Kasumi-1 (cell line): ENCODE measurements around the gene RELT.

Experiments
- DNase-seq, 2 experiments: peaks; one replicate each; lab custom pipeline; 2025; lab: John Stamatoyannopoulos, UW

RELT gene

DNA sequence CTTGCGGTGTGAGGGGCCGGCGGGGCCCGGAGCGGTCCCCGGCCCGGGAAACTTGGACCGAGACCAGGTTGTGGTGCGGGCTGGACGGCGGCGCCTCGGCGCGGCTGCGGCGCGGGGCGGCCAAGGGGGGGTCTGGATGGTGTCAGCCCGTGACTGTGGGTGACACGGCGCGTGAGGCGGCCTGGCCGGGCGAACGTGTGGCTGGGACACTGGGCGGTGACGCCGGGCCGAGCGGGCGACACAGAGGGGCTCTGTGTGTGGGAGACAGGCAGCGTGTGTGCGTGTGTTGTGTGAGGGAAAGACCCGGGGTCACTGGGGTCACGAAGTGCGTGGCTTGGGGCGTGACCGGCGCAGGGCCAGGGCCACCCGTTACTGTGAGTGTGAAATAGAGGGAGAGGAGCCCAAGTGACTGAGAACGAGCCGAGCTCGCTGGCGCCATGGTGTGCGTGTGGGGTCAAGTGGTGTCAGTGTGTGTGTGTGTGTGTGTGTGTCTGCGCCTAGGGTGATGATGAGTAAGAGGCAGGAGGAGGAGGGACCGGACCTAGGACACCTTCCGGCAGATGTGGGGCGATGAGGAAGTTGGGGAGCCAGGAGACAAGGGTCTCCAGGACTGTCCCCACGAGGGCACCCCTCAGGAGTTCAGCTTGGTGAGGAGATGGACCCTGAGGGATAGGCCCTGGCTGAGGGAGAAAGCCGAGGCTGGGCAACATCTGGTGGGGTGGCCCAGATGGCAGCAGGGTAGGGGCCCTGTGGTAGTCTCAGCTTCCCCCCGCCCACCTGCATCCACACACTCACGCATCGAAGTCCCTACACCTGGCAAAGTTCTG, 817 bp downstream of the RELT start:
- peak; percentile 86 to 87 for DNase-seq

DNA sequence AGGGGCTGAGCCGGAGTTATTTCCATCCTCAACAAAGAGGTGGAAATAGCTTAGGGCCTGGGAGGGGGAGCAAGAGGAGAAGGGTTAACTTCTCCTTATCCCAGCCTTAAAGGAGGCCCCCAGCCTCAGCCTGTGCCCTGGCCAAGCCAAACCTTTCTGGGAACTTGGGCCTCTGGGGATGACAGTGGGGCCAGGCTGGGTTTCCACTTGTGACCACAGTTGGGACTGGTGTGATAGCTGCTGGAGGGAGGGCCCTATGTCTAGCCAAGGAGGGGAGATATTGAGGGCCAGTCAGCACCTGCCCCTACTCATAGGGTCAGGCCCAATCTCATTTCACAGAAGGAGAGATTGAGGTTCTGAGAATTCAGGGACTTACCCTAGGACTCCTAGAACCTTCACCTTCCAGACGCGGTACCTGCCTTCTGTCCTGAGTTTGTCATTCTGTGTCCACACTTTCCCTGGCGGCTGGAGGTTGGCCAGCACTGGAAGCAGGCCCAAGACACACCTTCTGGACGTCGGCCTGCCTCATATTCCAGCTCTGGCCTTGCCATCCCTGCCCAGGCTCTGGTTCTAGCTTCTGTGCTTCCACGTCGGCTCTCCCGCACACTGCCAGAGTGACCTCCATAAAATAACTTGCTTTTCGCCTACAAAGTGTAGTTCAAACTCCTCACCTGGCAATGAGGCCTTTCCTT, 3.1 kb downstream of the RELT start:
- no peak for DNase-seq

DNA sequence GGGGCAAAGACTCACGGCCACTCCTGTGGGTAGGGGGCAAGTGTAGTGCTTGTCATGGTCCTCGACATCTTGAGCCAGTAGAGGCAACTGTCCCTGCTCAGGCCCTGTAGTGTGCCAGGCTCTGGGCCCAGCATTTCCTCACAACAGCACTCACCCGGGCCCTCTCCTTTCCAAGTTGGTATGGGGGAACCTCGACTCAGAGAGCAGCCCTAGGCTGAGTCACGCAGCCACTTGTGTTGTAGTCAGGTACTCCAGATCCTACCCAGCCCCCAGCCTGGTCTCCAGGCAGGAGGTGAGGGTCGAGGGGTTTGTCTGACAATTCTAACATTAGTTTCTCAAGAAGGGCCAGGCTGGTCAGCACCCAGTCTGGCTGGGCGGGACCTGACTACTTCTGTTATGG, 4.1 kb downstream of the RELT start:
- no peak for DNase-seq

DNA sequence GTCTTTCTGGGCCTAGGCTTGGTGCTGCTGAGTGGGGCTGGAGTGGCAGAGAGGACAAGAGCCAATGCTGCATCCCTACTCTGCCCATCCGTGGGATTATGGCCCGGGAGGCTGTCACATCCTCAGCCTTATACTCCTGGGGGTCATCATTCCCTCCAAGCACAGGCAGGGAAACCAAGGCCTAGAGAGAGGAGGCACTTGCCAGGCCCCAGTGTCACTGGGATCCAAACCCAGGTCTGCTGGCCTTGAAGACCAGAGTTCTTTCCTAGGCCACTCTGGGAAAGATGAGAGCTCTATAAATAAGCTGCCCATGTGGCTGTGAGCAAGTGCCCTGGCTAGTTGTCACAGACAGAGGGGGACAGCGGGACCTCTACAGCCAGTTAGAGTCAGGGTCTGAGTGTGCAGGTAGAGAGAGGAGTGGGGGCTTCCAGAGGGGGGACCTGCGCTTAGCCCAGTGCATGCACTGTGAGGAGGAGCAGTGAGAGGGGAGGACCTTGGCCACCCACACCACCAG, 4.8 kb downstream of the RELT start:
- no peak for DNase-seq

DNA sequence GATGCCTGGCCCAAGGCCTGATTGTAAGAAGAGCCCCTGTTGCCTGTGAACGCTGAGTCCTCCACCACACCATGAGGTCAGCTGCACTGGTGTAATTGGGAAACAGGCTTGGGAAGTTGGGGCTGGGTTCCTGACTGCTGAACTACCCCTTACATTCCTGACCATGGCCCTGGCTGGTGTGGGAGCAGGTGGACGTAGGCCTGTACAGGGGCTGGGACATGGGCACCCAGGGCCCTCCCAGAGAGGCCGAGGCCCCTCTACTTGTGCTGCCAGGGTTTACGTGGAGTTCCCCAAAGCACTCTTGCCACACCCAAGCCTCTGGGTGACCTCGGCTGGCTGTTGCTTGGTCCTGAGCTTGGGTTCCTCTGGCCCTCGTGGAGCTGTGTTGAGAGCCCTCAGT, 5.4 kb downstream of the RELT start:
- no peak for DNase-seq

DNA sequence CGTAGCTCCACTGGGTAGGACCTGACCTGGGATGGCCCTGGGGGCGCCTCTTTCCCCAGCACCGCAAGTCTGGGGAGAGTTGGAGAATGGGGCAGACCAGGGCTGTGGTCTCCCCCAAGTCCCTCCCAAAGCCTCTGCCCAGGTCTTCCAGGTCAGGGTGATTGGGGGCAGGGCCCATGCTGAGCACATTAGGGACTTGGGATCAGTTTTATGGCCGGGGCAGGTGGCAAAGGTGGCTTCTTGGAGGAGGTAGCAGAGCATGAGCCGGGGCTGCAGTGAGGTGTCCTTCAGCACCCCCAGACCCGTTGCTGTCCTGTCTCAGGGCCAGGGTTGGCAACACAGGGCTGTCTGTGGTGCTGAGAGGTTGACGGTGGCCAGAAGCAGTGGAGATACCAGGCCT, 6.0 kb downstream of the RELT start:
- DNase-seq, result no peak

DNA sequence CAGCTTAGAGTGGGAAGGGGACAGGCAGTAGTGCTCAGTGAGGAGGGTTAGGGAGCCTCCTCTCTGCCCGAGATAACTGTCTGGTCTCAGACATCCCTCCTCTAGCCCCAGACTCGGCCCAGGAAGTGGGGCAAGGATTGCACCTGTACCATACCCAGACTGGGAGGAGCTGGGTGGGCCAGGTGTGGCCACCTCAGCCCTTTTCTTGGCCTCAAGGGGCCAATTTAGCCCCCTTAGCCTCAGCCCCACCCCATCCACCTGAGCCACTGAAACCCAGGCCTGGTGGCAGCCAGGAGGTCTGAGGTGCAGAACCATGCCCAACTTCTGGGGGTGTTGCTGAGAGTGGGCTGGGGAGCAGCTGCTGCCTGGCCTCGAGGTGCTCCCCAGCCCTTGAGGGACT, 6.5 kb downstream of the RELT start:
- no peak for DNase-seq

DNA sequence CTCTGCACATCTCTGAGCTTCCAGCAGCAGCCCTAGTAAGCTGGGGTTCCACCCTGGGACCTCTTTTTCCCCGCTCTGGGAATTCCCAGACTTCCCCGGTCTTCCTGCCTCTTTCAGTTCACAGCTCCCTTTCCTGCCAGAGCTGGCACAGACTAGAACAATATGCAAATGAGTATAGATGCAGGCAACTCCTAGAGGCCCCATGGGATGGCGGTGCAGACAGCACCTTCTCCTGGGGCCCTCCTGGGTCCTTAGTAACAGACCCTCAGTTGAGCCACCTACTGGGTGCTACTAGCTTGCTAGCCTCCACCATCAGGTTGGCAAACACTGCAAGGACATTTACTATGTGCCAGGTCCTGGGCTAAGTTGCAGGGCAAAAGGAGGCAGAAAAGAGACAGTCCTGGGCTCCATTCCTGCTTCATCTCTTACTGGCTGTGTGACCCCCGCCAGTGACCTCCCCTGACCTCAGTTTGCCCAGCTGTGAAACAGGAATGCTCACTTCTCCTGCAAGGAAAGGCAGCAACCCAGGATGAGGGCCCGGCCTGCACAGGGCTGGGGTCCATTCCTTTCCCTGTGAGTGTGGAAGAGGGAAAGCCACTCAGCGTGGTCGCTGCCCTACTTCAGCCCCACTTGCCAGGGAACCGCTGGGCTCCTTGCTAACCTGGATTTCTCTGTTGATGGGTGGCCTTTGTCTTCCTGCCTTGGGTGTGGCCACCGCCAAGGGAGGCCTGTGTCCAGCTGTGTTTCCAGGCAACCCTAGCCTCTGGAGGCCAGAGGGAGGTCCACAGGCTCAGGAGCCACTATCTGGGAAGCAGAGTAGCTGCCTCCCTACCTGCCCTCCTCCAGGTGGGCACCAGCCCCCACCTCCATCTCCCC, 7.3 kb downstream of the RELT start:
- DNase-seq, result no peak

DNA sequence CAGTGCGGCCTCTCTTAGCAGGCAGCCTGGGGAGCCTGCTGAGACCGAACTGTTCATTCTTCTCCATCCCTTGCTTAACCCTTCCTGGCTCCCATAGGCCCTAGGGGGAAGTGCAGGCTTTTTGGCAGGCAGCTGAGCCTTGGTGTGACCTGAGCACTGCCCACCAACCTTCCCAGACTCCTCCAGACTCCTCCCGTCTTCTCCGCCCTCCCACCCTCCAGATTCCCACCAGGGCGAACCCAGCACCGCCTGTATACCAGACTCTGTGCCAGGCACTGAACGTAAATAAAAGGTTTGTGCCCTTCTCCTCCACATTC, 7.9 kb downstream of the RELT start:
- no peak for DNase-seq

DNA sequence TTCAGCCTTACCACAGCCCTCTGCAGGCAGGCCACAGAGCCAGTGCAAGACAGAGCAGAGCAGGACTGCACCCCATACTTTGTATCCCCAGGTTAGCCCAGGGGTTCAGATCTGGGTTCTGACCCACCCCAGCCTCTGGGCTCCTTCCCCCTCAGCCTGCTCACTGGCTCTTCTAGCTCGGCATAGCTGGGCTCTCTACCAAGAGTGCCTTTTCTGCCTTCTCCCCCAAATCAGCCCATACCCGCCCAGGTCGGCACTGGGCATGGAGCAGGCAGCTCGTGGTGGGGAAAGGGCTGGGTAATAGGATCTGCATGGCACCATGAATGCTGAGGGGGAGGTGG, 8.3 kb downstream of the RELT start:
- no peak for DNase-seq

DNA sequence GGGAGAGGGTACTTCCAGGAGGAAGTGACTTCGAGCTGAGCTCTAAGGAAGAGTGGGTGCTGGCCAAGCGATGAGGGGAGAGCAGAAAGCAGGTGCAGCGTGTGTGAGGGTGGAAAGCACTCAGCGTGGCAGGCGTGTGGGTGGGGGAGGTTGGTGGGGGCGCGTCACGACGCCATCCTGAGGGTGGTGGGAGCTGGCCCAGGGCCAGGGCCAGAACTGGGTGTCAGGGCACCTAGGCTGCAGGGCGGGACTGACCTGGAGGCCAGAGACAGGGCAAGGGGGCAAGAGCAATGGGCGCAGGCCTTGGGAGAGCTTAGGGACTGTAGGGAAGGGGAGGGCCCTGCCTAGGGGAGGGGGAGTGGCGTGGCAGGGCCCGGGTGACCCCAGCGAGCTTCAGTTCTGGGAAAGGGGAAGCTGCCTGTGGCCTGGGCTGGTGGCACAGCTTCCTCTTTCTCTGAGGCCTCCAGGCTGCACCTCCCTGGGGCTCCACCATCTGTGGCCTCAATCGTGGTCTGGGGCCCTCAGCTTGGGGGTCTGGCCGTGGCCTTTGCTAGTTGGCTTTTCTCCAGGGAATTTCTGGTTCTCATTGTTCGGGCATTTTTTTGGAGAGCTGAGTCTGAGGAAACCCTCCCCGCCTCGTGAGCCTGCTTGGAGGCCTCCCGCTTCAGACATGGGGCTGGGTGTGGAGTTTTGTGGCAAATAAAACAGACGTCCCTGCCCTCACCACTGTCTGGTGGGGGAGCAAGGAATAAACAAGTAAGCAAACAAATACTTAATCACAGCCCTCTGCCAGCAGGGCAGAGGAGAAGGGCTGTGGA, 8.9 kb downstream of the RELT start:
- DNase-seq, result peak; percentile 94 to 95

DNA sequence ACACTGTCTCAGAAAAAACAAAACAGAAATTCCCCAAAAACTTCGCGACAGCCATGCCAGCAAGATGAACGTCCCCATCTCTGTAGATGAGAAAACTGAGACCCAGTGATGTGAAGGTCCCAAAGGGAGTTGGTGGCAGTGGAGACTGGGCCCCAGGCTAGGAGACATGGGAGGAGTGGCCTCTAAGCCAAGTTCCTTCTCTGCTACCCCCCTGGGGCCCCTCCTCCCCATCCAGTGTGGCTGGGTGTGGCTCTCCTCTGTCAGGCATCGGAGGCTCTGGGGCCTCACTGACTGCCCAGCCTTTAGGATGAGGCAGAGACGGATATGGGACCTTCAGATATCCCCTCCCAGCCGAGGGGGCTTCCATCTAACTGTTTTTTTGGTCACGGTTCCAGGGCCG, 9.8 kb downstream of the RELT start:
- DNase-seq, result peak; percentile 16 to 28

DNA sequence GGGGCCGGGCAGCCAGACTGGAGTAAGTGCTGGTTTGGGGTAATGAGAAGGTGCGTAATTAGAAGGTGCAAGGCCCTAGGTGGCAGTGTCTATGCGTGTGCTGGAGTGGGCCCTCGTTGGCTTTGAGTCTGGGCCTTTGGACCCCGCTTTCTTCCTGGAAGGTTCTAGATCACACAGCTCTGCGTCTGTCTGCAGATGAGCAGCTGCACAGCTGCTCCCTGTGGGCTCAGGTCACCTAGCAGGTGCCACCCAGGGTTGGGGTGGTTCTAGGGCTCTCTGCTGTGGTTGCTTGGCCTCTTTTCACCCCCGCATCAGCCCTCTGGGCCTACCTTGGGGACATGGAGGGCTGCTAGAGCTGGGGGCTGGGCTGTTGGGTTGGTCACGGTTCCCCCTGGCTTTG, 10.3 kb downstream of the RELT start:
- DNase-seq, result no peak

DNA sequence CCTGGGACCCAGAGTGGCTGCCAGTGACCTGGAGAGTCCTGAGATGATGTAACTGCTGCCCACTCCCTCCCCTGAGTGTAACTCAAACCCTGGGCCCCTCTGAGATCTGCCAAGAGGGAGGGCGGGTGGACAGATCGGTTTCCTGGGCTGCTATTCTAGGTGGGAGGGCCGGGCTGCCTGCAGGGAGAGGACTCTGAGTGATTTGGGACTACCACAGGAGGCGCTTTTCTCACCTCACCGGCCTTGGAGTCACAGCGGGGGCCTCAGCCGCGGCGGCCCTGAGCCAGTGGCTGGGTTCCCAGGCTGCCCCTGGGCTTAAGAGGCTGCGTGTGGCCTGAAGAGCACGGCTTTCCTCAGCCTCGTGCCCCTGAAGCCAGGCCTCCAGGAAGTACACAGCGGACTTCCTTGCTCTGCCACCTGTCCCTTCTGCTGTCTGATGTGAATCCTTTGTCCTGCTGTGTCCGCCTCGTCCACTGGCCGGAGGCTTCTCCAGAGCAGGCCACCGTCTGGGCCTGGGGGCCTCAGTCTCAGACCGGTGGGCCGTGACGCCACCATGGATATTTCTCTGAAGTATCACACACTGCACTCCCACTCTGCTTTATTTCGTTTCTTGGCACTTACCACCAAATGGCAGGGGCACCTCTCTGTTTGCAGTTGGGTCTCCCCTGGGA, 11.5 kb downstream of the RELT start:
- DNase-seq, result no peak

DNA sequence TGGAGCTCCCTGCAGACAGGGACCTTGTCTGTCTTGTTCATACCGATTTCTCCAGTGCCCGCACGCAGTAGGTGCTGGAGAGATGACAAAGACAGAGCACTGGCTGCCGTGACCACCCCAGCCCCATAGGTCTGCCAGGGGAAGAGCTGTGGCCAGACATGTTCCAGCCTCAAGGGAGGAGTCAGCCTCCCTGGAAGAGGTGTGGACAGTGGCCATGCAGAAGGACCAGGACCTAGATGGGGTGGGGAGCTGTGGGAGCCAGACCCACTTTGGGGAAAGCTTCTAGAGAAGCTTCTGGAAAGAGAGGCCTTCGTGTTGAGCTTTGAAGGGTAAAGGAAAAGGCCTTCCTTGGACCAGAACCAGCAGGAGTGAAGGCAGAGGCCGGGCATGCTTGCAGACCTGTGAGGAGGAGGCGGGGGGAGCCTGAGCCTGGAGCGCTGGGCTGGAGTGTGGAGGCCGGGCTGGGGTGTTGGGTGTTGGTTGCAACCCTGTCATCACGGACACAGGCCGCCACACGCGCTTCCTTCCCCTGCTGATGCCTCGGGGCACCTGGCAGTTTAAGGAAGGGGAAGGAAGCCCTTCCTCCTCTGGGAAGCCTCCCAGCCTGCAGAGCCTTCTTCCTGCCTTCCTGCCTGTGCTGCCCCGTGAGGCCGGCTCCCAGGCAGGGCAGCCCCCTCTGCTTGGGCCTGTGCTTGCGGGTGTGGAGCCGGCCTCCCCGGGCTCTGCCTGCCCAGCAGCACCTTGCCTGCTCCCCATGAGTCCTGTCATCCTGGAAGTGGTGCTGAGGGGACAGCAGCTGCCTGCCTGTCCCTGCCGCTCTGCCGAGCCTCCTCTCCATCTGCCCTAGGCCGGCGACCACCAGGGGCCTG, 12.3 kb downstream of the RELT start:
- DNase-seq, result peak; percentile 52 to 74

DNA sequence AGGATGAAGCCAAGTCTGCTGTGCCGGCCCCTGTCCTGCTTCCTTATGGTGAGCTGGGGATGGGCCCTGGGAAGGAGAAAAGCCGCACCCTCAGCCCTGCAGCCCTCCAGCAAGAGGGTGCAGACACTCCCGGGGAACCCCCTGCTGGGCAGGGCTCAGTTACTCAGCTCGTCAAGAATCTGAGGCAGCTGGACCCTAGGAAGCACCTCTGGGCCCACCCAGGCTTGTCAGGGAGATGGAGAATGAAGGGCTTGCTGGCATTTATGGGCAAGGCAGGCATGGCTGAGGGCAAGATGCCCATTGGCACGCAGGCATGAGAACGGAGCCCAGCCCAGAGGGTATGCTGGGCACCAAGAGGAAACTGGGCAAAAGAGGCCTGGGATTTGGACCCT, 12.9 kb downstream of the RELT start:
- DNase-seq, result no peak

DNA sequence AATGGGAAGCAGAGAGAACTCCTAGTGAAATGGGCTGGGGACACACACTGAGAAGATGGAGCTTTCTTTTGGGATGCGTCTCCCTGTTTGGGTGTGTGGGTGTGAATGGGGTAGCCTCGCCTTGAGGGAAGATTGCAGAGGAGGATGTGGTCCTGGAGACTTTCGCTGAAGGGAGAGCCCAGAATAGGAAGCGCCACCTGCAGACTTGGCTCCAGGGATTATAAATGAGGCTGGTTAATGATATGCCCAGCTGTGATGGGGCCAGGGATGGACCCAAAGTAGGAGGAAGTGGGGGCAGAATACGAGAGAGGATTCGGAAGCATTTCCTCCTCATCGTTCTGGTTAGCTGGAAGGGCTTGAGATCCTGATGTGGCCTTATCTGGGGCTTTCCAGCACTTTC, 13.7 kb downstream of the RELT start:
- DNase-seq, result no peak

DNA sequence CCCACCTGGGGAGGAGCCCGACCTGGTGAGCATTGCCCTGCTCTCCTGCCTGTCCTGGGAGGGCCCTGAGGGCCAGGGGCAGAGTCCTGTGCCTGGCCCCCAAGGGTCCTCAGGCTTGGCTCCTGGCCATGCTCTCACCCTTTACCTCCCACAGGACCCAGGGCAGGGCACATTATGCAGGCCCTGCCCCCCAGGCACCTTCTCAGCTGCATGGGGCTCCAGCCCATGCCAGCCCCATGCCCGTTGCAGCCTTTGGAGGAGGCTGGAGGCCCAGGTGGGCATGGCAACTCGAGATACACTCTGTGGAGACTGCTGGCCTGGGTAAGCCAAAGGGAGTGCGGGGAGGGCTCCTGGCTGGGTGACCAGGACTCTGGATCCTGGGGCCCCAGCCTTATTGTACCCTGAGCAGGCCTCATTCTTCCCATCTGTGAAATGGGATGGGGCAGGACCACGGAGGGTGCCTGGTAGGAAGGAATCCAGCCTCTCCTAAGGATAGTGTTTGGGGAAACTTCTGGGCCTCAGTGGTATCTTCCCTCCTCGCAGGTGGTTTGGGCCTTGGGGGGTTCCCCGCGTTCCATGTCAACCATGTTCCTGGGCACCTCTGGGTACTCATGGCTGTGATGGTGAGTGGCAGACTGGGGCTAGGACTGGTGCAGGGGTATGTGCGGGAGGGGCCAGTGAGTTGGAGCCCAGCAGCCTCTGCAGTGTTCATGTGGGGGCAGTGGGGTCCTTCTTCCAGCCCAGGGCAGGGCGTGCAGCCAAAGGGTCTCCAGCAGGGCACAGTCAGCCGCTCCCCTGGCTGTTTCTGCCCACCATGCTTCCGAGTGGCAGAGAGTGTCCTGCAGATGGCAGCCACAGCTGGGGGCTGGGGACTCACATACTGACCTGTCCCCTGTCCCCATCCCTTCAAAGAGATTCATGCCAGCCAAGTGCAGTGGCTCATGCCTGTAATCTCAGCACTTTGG, 14.7 kb downstream of the RELT start:
- no peak for DNase-seq

DNA sequence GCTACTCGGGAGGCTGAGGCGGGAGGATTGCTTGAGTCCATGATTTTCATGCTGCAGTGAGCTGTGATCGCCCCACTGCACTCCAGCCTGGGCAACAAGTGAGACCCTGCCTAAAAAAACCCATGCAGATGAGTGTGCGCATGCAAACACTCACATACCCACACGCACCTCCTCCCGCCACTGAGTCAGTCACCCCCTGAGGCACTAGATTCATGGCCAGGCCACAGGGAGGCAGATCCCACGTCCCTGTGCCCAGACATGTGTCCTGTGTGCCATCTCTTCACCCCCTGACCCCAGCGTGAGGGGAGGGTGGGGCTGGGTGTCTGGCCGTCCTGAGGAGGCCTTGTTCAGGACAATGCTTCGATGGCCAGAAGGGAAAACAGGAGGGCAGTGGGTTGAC, 15.5 kb downstream of the RELT start:
- no peak for DNase-seq
